Fibroblast of lung (primary cell): ENCODE measurements around the gene DDX51. TPM values are rescaled to one million over a fixed set of nuclear protein-coding genes. Genes with fewer than 3 reads are reported as not detected.

Experiments
- DNase-seq, 2 donors: peaks; one replicate each; pipeline versions ENCODE4 v3.0.0 to v3.0.0-alpha.2; 2010; ENCODE audit warnings: low read depth in 2 of 2
- H2AFZ ChIP-seq: 2 replicates; pipeline ENCODE4 v1.5.1; 2012; ENCODE audit warnings: low read length, control low read depth, inconsistent platforms
- H3K27ac ChIP-seq: 2 replicates; pipeline ENCODE4 v1.5.1; 2011; ENCODE audit warnings: low read length, control low read depth; ENCODE audit not compliant: insufficient read depth
- H3K27me3 ChIP-seq: 2 replicates; pipeline ENCODE4 v1.5.1; 2011; ENCODE audit warnings: mild to moderate bottlenecking, low read length; ENCODE audit not compliant: control insufficient read depth, insufficient read depth
- H3K36me3 ChIP-seq: 2 replicates; pipeline ENCODE4 v1.5.1; 2011; ENCODE audit warnings: low read length; ENCODE audit not compliant: control insufficient read depth, insufficient read depth
- H3K4me1 ChIP-seq: 2 replicates; pipeline ENCODE4 v1.5.1; 2011; ENCODE audit warnings: low read length; ENCODE audit not compliant: control insufficient read depth, insufficient read depth; ENCODE audit errors: extremely low read depth
- H3K4me2 ChIP-seq: 2 replicates; pipeline ENCODE4 v1.5.1; 2011; ENCODE audit warnings: low read length, control low read depth; ENCODE audit not compliant: insufficient read depth; ENCODE audit errors: extremely low read depth
- H3K4me3 ChIP-seq, 4 experiments: fragments of 200-600 bp in 1 of 4; sonication (generic) in 1 of 4; replicated peaks in 1 of 4; 2 replicates each; pipeline ENCODE4 v1.5.1; 2011 to 2016; ENCODE audit warnings: low read length in 4 of 4, low read depth in 3 of 4, mild to moderate bottlenecking in 3 of 4, control low read depth in 2 of 4, inconsistent platforms in 1 of 4, mixed read lengths in 1 of 4; ENCODE audit not compliant: insufficient read depth in 1 of 4; ENCODE audit errors: control extremely low read depth in 1 of 4
- H3K79me2 ChIP-seq: 2 replicates; pipeline ENCODE4 v1.5.1; 2012; ENCODE audit warnings: mild to moderate bottlenecking, low read length, inconsistent platforms; ENCODE audit not compliant: control insufficient read depth, insufficient read depth
- H3K9ac ChIP-seq: 2 replicates; pipeline ENCODE4 v1.5.1; 2011; ENCODE audit warnings: mild to moderate bottlenecking, low read length, control low read depth; ENCODE audit not compliant: insufficient read depth
- H3K9me3 ChIP-seq: 2 replicates; pipeline ENCODE4 v1.5.1; 2012; ENCODE audit warnings: low read depth, low read length; ENCODE audit not compliant: control insufficient read depth, insufficient read depth
- H4K20me1 ChIP-seq: 2 replicates; pipeline ENCODE4 v1.5.1; 2011; ENCODE audit warnings: low read length; ENCODE audit not compliant: control insufficient read depth, insufficient read depth; ENCODE audit errors: extremely low read depth
- CTCF ChIP-seq, 2 donors: IDR thresholded peaks in 1 of 2; conservative IDR thresholded peaks in 1 of 2; 1 replicate in 1 of 2; 2 replicates in 1 of 2; pipeline ENCODE4 v1.5.1; 2011 to 2012; ENCODE audit warnings: low read length in 2 of 2, control low read depth in 1 of 2, inconsistent platforms in 1 of 2, low read depth in 1 of 2, mild to moderate bottlenecking in 1 of 2
- EZH2 ChIP-seq: IDR thresholded peaks from 2 replicates; pipeline ENCODE4 v1.5.1; 2012; ENCODE audit warnings: low read length, control low read depth, mild to moderate bottlenecking; ENCODE audit errors: missing control alignments
- polyA plus RNA-seq, 2 donors: library from polyadenylated mRNA; depleted of rRNA in 1 of 2; stranded (reverse) in 1 of 2; unstranded in 1 of 2; fragments of >200 nt; gene quantifications; 2 replicates each; pipeline ENCODE4 v1.2.1, GENCODE V29; 2011 to 2012; ENCODE audit warnings: missing spikeins in 1 of 2
- total RNA-seq: library from RNA; depleted of rRNA; stranded (reverse); fragments of >200 nt; gene quantifications from 2 replicates; pipeline ENCODE4 v1.2.1, GENCODE V29; 2014

DDX51 gene
- total and polyA plus RNA-seq, 2 donors (not counting 1 experiment from before 2014, with no cell fraction given) = 3.7 to 7.4 TPM

- no peaks in the 10 kb centered on the region for H3K36me3 ChIP-seq
- no peak overlapping the region for H3K4me3 ChIP-seq
- no peak overlapping the region for H2AFZ ChIP-seq
- no peak overlapping the region for H3K9ac ChIP-seq
- H4K20me1 ChIP-seq = no peaks in the 10 kb centered on the region
- no peaks in the 10 kb centered on the region for H3K4me1 ChIP-seq
- DNase-seq = no peak
- H3K9me3 ChIP-seq = no peaks in the 10 kb centered on the region
- H3K79me2 ChIP-seq = no peaks in the 10 kb centered on the region
- peaks cover 19% of the 10 kb centered on the region for H3K27me3 ChIP-seq
- H3K27ac ChIP-seq = no peak overlapping the region
- no peak overlapping the region for H3K4me2 ChIP-seq
- no peak for TF ChIP-seq CTCF (conservative IDR thresholded peaks at IDR 0.05 in 1 of 2, IDR thresholded peaks at IDR 0.05 in 1 of 2; ENCODE audit: low read depth in 1 of 2, low read length in 2 of 2)
- TF ChIP-seq EZH2 = no peak
Observed at GRCh38 chr12:132176385-132176919, 32.3 kb upstream of the DDX51 start.

GRCh38 chr12:132175496-132176384 is 31.6 kb upstream of the DDX51 start:
- Histone ChIP-seq H3K4me2 (no peak overlapping the region), H3K79me2 (no peaks in the 10 kb centered on the region), H3K36me3 (no peaks in the 10 kb centered on the region), H2AFZ (no peak overlapping the region), H3K9ac (no peak overlapping the region), H3K4me1 (no peaks in the 10 kb centered on the region), H3K27me3 (peaks cover 19% of the 10 kb centered on the region), H3K27ac (no peak overlapping the region), H3K4me3 (no peak overlapping the region), H3K9me3 (no peaks in the 10 kb centered on the region), H4K20me1 (no peaks in the 10 kb centered on the region)
- TF ChIP-seq EZH2 = no peak
- TF ChIP-seq CTCF (conservative IDR thresholded peaks at IDR 0.05 in 1 of 2, IDR thresholded peaks at IDR 0.05 in 1 of 2; ENCODE audit: low read depth in 1 of 2, low read length in 2 of 2) = no peak
- DNase-seq = no peak

- Histone ChIP-seq H4K20me1 (no peaks in the 10 kb centered on the region), H3K9ac (no peak overlapping the region), H3K36me3 (no peaks in the 10 kb centered on the region), H3K27me3 (peaks cover 16% of the 10 kb centered on the region), H2AFZ (no peak overlapping the region), H3K79me2 (no peaks in the 10 kb centered on the region), H3K4me3 (no peak overlapping the region), H3K4me1 (no peaks in the 10 kb centered on the region), H3K27ac (no peak overlapping the region), H3K4me2 (no peak overlapping the region), H3K9me3 (no peaks in the 10 kb centered on the region)
- no peak for DNase-seq
- TF ChIP-seq EZH2 = no peak
- TF ChIP-seq CTCF (conservative IDR thresholded peaks at IDR 0.05 in 1 of 2, IDR thresholded peaks at IDR 0.05 in 1 of 2; ENCODE audit: low read depth in 1 of 2, low read length in 2 of 2) = no peak
Observed at GRCh38 chr12:132174839-132175490, 30.8 kb upstream of the DDX51 start.
